ENCODE measurements around the gene ESR2.
"Not testable (repeated sequence)": the region's sequence is repeated elsewhere in the genome, so short reads cannot be mapped to it uniquely, and the experiment has no call there.

ESR2 gene

GRCh38 chr14:64326502-64326901 lies 32.3 kb upstream of the ESR2 start:
- Histone ChIP-seq H2AK5ac (ENCODE audit: low read length) (no peak overlapping the region), H4K5ac (ENCODE audit: low read length) (no peak overlapping the region), H3K27me3 (ENCODE audit: insufficient read depth, low read length, poor library complexity) (no peaks in the 10 kb centered on the region), H3K9ac (ENCODE audit: low read length) (no peak overlapping the region), H3K36me3 (ENCODE audit: control insufficient read depth, insufficient read depth, low read length) (no peaks in the 10 kb centered on the region), H2BK15ac (replicated peaks; ENCODE audit: low read depth) (no peak overlapping the region), H3K4ac (ENCODE audit: low read depth, low read length) (no peak overlapping the region), H3K56ac (ENCODE audit: low read length) (no peak overlapping the region), H2BK5ac (ENCODE audit: low read length) (no peak overlapping the region), H3K23ac (ENCODE audit: low read length) (no peak overlapping the region), H3K79me1 (ENCODE audit: low read length) (no peaks in the 10 kb centered on the region), H2BK120ac (ENCODE audit: low read depth, low read length) (no peak overlapping the region), H3K18ac (ENCODE audit: low read length) (no peak overlapping the region), H4K8ac (ENCODE audit: low read depth, low read length) (no peak overlapping the region), H3K4me1 (ENCODE audit: control insufficient read depth, low read depth, low read length) (no peaks in the 10 kb centered on the region), H3K27ac (ENCODE audit: low read depth, low read length) (no peak overlapping the region), H3K4me2 (ENCODE audit: low read length) (no peak overlapping the region), H3K79me2 (ENCODE audit: control insufficient read depth, insufficient read depth, low read length) (no peaks in the 10 kb centered on the region), H3K4me3 (ENCODE audit: low read length) (no peak overlapping the region)
- no peak for DNase-seq
- WGBS (ENCODE audit: extremely low coverage, insufficient coverage, low lambda C conversion rate) = no CpG with 5 or more reads among the region's 2 CpGs

GRCh38 chr14:64324895-64325294 lies 30.7 kb upstream of the ESR2 start:
- peak; percentile 22 for DNase-seq
- no peak overlapping the region for H3K4me3 ChIP-seq (ENCODE audit: low read length)
- H3K36me3 ChIP-seq (ENCODE audit: control insufficient read depth, insufficient read depth, low read length) = no peaks in the 10 kb centered on the region
- H3K79me1 ChIP-seq (ENCODE audit: low read length) = no peaks in the 10 kb centered on the region
- no peak overlapping the region for H3K9ac ChIP-seq (ENCODE audit: low read length)
- H3K56ac ChIP-seq (ENCODE audit: low read length) = no peak overlapping the region
- H2BK120ac ChIP-seq (ENCODE audit: low read depth, low read length) = no peak overlapping the region
- no peak overlapping the region for H4K8ac ChIP-seq (ENCODE audit: low read depth, low read length)
- WGBS (ENCODE audit: extremely low coverage, insufficient coverage, low lambda C conversion rate) = no CpG with 5 or more reads among the region's 1 CpG
- H3K4me1 ChIP-seq (ENCODE audit: control insufficient read depth, low read depth, low read length) = no peaks in the 10 kb centered on the region
- H2AK5ac ChIP-seq (ENCODE audit: low read length) = no peak overlapping the region
- no peak overlapping the region for H3K18ac ChIP-seq (ENCODE audit: low read length)
- H3K79me2 ChIP-seq (ENCODE audit: control insufficient read depth, insufficient read depth, low read length) = no peaks in the 10 kb centered on the region
- no peak overlapping the region for H4K5ac ChIP-seq (ENCODE audit: low read length)
- no peak overlapping the region for H2BK15ac ChIP-seq (replicated peaks; ENCODE audit: low read depth)
- H3K27ac ChIP-seq (ENCODE audit: low read depth, low read length) = no peak overlapping the region
- no peaks in the 10 kb centered on the region for H3K27me3 ChIP-seq (ENCODE audit: insufficient read depth, low read length, poor library complexity)
- H3K4ac ChIP-seq (ENCODE audit: low read depth, low read length) = no peak overlapping the region
- H3K4me2 ChIP-seq (ENCODE audit: low read length) = no peak overlapping the region
- H2BK5ac ChIP-seq (ENCODE audit: low read length) = no peak overlapping the region
- no peak overlapping the region for H3K23ac ChIP-seq (ENCODE audit: low read length)

- no peak overlapping the region for H3K27ac ChIP-seq (ENCODE audit: low read depth, low read length)
- no peak overlapping the region for H3K18ac ChIP-seq (ENCODE audit: low read length)
- no peaks in the 10 kb centered on the region for H3K27me3 ChIP-seq (ENCODE audit: insufficient read depth, low read length, poor library complexity)
- no peak overlapping the region for H3K9ac ChIP-seq (ENCODE audit: low read length)
- no peaks in the 10 kb centered on the region for H3K4me1 ChIP-seq (ENCODE audit: control insufficient read depth, low read depth, low read length)
- H2BK5ac ChIP-seq (ENCODE audit: low read length) = no peak overlapping the region
- H3K4me3 ChIP-seq (ENCODE audit: low read length) = no peak overlapping the region
- no peak overlapping the region for H3K4me2 ChIP-seq (ENCODE audit: low read length)
- no peak overlapping the region for H2AK5ac ChIP-seq (ENCODE audit: low read length)
- H3K4ac ChIP-seq (ENCODE audit: low read depth, low read length) = no peak overlapping the region
- H3K56ac ChIP-seq (ENCODE audit: low read length) = no peak overlapping the region
- no peaks in the 10 kb centered on the region for H3K79me2 ChIP-seq (ENCODE audit: control insufficient read depth, insufficient read depth, low read length)
- no peak overlapping the region for H2BK120ac ChIP-seq (ENCODE audit: low read depth, low read length)
- no peaks in the 10 kb centered on the region for H3K79me1 ChIP-seq (ENCODE audit: low read length)
- H4K8ac ChIP-seq (ENCODE audit: low read depth, low read length) = no peak overlapping the region
- H2BK15ac ChIP-seq (replicated peaks; ENCODE audit: low read depth) = no peak overlapping the region
- no CpG with 5 or more reads among the region's 1 CpG for WGBS (ENCODE audit: extremely low coverage, insufficient coverage, low lambda C conversion rate)
- DNase-seq = no peak
- no peak overlapping the region for H4K5ac ChIP-seq (ENCODE audit: low read length)
- H3K36me3 ChIP-seq (ENCODE audit: control insufficient read depth, insufficient read depth, low read length) = no peaks in the 10 kb centered on the region
- no peak overlapping the region for H3K23ac ChIP-seq (ENCODE audit: low read length)
Measured at GRCh38 chr14:64324461-64324860, 30.3 kb upstream of the ESR2 start.

- WGBS (ENCODE audit: extremely low coverage, insufficient coverage, low lambda C conversion rate) = no CpG with 5 or more reads among the region's 5 CpGs
- not testable (repeated sequence) for DNase-seq; H3K79me2 ChIP-seq (ENCODE audit: control insufficient read depth, insufficient read depth, low read length); H2BK120ac ChIP-seq (ENCODE audit: low read depth, low read length); H2BK15ac ChIP-seq (replicated peaks; ENCODE audit: low read depth); H3K9ac ChIP-seq (ENCODE audit: low read length); H3K56ac ChIP-seq (ENCODE audit: low read length); H4K5ac ChIP-seq (ENCODE audit: low read length); H3K4me1 ChIP-seq (ENCODE audit: control insufficient read depth, low read depth, low read length); H2AK5ac ChIP-seq (ENCODE audit: low read length); H3K23ac ChIP-seq (ENCODE audit: low read length); H3K4me2 ChIP-seq (ENCODE audit: low read length); H3K4me3 ChIP-seq (ENCODE audit: low read length); H3K79me1 ChIP-seq (ENCODE audit: low read length); H3K4ac ChIP-seq (ENCODE audit: low read depth, low read length); H4K8ac ChIP-seq (ENCODE audit: low read depth, low read length); H3K36me3 ChIP-seq (ENCODE audit: control insufficient read depth, insufficient read depth, low read length); H3K27ac ChIP-seq (ENCODE audit: low read depth, low read length); H3K18ac ChIP-seq (ENCODE audit: low read length); H2BK5ac ChIP-seq (ENCODE audit: low read length); H3K27me3 ChIP-seq (ENCODE audit: insufficient read depth, low read length, poor library complexity)
Measured at GRCh38 chr14:64320362-64320761, 26.2 kb upstream of the ESR2 start.

- H3K4ac ChIP-seq (ENCODE audit: low read depth, low read length); H3K4me3 ChIP-seq (ENCODE audit: low read length); H2BK15ac ChIP-seq (replicated peaks; ENCODE audit: low read depth); H4K8ac ChIP-seq (ENCODE audit: low read depth, low read length); H3K56ac ChIP-seq (ENCODE audit: low read length); H3K79me1 ChIP-seq (ENCODE audit: low read length); H3K9ac ChIP-seq (ENCODE audit: low read length); DNase-seq; H2BK120ac ChIP-seq (ENCODE audit: low read depth, low read length); H3K27ac ChIP-seq (ENCODE audit: low read depth, low read length); H4K5ac ChIP-seq (ENCODE audit: low read length); H2AK5ac ChIP-seq (ENCODE audit: low read length); H3K79me2 ChIP-seq (ENCODE audit: control insufficient read depth, insufficient read depth, low read length); H2BK5ac ChIP-seq (ENCODE audit: low read length); H3K18ac ChIP-seq (ENCODE audit: low read length); H3K4me2 ChIP-seq (ENCODE audit: low read length); H3K27me3 ChIP-seq (ENCODE audit: insufficient read depth, low read length, poor library complexity); H3K23ac ChIP-seq (ENCODE audit: low read length); H3K4me1 ChIP-seq (ENCODE audit: control insufficient read depth, low read depth, low read length); H3K36me3 ChIP-seq (ENCODE audit: control insufficient read depth, insufficient read depth, low read length): not testable (repeated sequence)
- no CpG with 5 or more reads among the region's 1 CpG for WGBS (ENCODE audit: extremely low coverage, insufficient coverage, low lambda C conversion rate)
Measured at GRCh38 chr14:64318695-64319094, 24.5 kb upstream of the ESR2 start.

GRCh38 chr14:64303471-64303917 lies 9.3 kb upstream of the ESR2 start:
- no peak overlapping the region for H3K56ac ChIP-seq (ENCODE audit: low read length)
- no peak overlapping the region for H3K4me3 ChIP-seq (ENCODE audit: low read length)
- no peaks in the 10 kb centered on the region for H3K27me3 ChIP-seq (ENCODE audit: insufficient read depth, low read length, poor library complexity)
- peak; percentile 85 for DNase-seq
- no peak overlapping the region for H2AK5ac ChIP-seq (ENCODE audit: low read length)
- no peaks in the 10 kb centered on the region for H3K79me2 ChIP-seq (ENCODE audit: control insufficient read depth, insufficient read depth, low read length)
- no peak overlapping the region for H2BK5ac ChIP-seq (ENCODE audit: low read length)
- no peak overlapping the region for H3K4me2 ChIP-seq (ENCODE audit: low read length)
- no peaks in the 10 kb centered on the region for H3K36me3 ChIP-seq (ENCODE audit: control insufficient read depth, insufficient read depth, low read length)
- no peaks in the 10 kb centered on the region for H3K79me1 ChIP-seq (ENCODE audit: low read length)
- no peak overlapping the region for H4K8ac ChIP-seq (ENCODE audit: low read depth, low read length)
- no peak overlapping the region for H4K5ac ChIP-seq (ENCODE audit: low read length)
- no peak overlapping the region for H3K9ac ChIP-seq (ENCODE audit: low read length)
- no peak overlapping the region for H3K4ac ChIP-seq (ENCODE audit: low read depth, low read length)
- H2BK120ac ChIP-seq (ENCODE audit: low read depth, low read length) = no peak overlapping the region
- no peak overlapping the region for H2BK15ac ChIP-seq (replicated peaks; ENCODE audit: low read depth)
- H3K23ac ChIP-seq (ENCODE audit: low read length) = no peak overlapping the region
- H3K18ac ChIP-seq (ENCODE audit: low read length) = no peak overlapping the region
- no peak overlapping the region for H3K27ac ChIP-seq (ENCODE audit: low read depth, low read length)
- no peaks in the 10 kb centered on the region for H3K4me1 ChIP-seq (ENCODE audit: control insufficient read depth, low read depth, low read length)
- WGBS (ENCODE audit: extremely low coverage, insufficient coverage, low lambda C conversion rate) = no CpG with 5 or more reads among the region's 4 CpGs

All from mesendoderm (in vitro differentiated cells).